BJ (cell line): ENCODE measurements around the gene GTSE1. TPM values are rescaled to one million over a fixed set of nuclear protein-coding genes. Genes with fewer than 3 reads are reported as not detected.

Experiments used
- CTCF ChIA-PET: fragments of 350-600 bp; formaldehyde crosslinking; extraction: SDS; loops from one replicate; lab custom pipeline; 2021; ENCODE audit warnings: antibody characterized with exemption, inconsistent platforms; lab: Yijun Ruan, JAX
- POLR2A ChIA-PET: fragments of 300-600 bp; sonication (Branson Sonifier 250); formaldehyde crosslinking; extraction: SDS; loops from one replicate; lab custom pipeline; 2021; ENCODE audit warnings: antibody characterized with exemption; lab: Charles Lee
- DNase-seq: peaks from one replicate; pipeline ENCODE4 v3.0.0-alpha.2; 2011; ENCODE audit warnings: low read depth
- H3K27me3 ChIP-seq: 2 replicates; pipeline ENCODE4 v1.6.0; 2011; ENCODE audit warnings: low read length; ENCODE audit not compliant: control insufficient read depth, insufficient read depth
- H3K36me3 ChIP-seq: 2 replicates; pipeline ENCODE4 v1.5.1; 2011; ENCODE audit warnings: low read length; ENCODE audit not compliant: control insufficient read depth, insufficient read depth
- H3K4me3 ChIP-seq: 2 replicates; pipeline ENCODE4 v1.5.1; 2011; ENCODE audit warnings: low read depth, mild to moderate bottlenecking, control low read depth, low read length
- polyA plus RNA-seq: library from polyadenylated mRNA; depleted of rRNA; stranded (reverse); fragments of >200 nt; gene quantifications from 2 replicates; pipeline ENCODE4 v1.2.3, GENCODE V29; 2011; rRNA removed
- TF ChIP-seq, protein P1 (sequence below): IDR thresholded peaks from 2 replicates; pipeline ENCODE4 v1.5.1; 2011; ENCODE audit warnings: low read depth, mild to moderate bottlenecking, control low read depth, inconsistent platforms, low read length, moderate library complexity; ENCODE audit not compliant: insufficient read depth

The GTSE1 gene
- polyA plus RNA-seq, 1 experiment = 12.2 TPM

DNA sequence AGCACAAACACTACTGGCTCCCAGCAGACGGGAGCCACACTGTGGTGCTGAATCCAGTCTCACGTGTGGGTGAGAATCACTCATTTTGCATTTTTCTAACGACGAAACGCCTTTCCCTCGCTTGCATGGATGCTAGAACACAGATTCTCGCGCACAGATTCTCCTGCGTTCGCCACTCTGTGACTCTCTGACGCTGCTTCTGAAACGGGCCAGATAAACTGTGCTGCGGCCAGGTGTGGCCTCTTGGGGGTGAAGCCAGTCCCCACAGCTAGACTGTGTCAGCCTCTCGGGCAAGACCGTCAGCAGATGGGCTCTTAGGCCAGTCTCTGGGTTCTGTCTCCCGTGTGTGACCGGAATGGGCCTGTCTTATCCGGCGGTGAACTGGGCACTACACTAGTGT is 83.4 kb downstream of the GTSE1 start:
- TF ChIP-seq, protein P1, sequence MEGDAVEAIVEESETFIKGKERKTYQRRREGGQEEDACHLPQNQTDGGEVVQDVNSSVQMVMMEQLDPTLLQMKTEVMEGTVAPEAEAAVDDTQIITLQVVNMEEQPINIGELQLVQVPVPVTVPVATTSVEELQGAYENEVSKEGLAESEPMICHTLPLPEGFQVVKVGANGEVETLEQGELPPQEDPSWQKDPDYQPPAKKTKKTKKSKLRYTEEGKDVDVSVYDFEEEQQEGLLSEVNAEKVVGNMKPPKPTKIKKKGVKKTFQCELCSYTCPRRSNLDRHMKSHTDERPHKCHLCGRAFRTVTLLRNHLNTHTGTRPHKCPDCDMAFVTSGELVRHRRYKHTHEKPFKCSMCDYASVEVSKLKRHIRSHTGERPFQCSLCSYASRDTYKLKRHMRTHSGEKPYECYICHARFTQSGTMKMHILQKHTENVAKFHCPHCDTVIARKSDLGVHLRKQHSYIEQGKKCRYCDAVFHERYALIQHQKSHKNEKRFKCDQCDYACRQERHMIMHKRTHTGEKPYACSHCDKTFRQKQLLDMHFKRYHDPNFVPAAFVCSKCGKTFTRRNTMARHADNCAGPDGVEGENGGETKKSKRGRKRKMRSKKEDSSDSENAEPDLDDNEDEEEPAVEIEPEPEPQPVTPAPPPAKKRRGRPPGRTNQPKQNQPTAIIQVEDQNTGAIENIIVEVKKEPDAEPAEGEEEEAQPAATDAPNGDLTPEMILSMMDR = no peak
- Histone ChIP-seq H3K36me3 (no peaks in the 10 kb centered on the region), H3K27me3 (no peaks in the 10 kb centered on the region), H3K4me3 (no peak overlapping the region)
- DNase-seq = no peak
- CTCF ChIA-PET = interaction anchor here (1.3 kb wide), 1 partner anchor 12 kb away, joined by 4 read pairs; no protein-coding TSS in a partner anchor
- POLR2A ChIA-PET = no interaction called here

Other genes with a start within 250 kb of the GTSE1 start
- gene PPARA, start 146.3 kb upstream of the GTSE1 start, polyA plus RNA-seq = 9.9 and 10.3 TPM in 2 replicates
- gene CDPF1, start 46.6 kb upstream of the GTSE1 start, polyA plus RNA-seq = 6.7 and 12.9 TPM in 2 replicates
- not detected in 2 replicates for gene PKDREJ, start 33.5 kb upstream of the GTSE1 start, polyA plus RNA-seq
- 19.1 and 26.6 TPM in 2 replicates for gene TTC38, start 28.9 kb upstream of the GTSE1 start, polyA plus RNA-seq
- gene TRMU, start 38.8 kb downstream of the GTSE1 start, polyA plus RNA-seq = 24.8 and 25.2 TPM in 2 replicates
- 0.65 and 1.0 TPM in 2 replicates for gene CELSR1, start 240.8 kb downstream of the GTSE1 start, polyA plus RNA-seq